Karpas-422 (cell line): ENCODE data around the gene KCNN3. TPM values are rescaled to one million over a fixed set of nuclear protein-coding genes. Genes with fewer than 3 reads are reported as not detected.

Experiments used
- DNase-seq: peaks from one replicate; pipeline ENCODE4 v3.0.0-alpha.2; 2015
- H2AFZ ChIP-seq: fragments of 200-600 bp; sonication (generic); 2 replicates; pipeline ENCODE4 v1.6.1; 2014; ENCODE audit warnings: antibody characterized with exemption, low read length, mixed read lengths
- H3K27ac ChIP-seq: fragments of 200-600 bp; sonication (generic); 2 replicates; pipeline ENCODE4 v1.5.1; 2014; ENCODE audit warnings: mild to moderate bottlenecking, low read length, moderate library complexity
- H3K27me3 ChIP-seq: fragments of 200-600 bp; sonication (generic); 2 replicates; pipeline ENCODE4 v1.6.1; 2014; ENCODE audit warnings: low read length, mixed read lengths
- H3K36me3 ChIP-seq: fragments of 200-600 bp; sonication (generic); 2 replicates; pipeline ENCODE4 v1.6.1; 2014; ENCODE audit warnings: low read length, mixed read lengths; ENCODE audit not compliant: insufficient read depth
- H3K4me1 ChIP-seq: fragments of 200-600 bp; sonication (generic); 2 replicates; pipeline ENCODE4 v1.6.1; 2014; ENCODE audit warnings: mild to moderate bottlenecking, low read length, mixed read lengths
- H3K4me2 ChIP-seq: fragments of 200-600 bp; sonication (generic); 2 replicates; pipeline ENCODE4 v1.6.1; 2014; ENCODE audit warnings: low read length, low read depth, mild to moderate bottlenecking; ENCODE audit not compliant: poor library complexity, severe bottlenecking
- H3K4me3 ChIP-seq: fragments of 200-600 bp; sonication (generic); 2 replicates; pipeline ENCODE4 v1.5.1; 2014; ENCODE audit warnings: mild to moderate bottlenecking, antibody characterized with exemption, low read length, mixed read lengths
- H3K79me2 ChIP-seq: fragments of 200-600 bp; sonication (generic); 2 replicates; pipeline ENCODE4 v1.6.1; 2014; ENCODE audit warnings: mild to moderate bottlenecking, low read length, mixed read lengths
- H3K9ac ChIP-seq: fragments of 200-600 bp; sonication (generic); 2 replicates; pipeline ENCODE4 v1.6.0; 2014; ENCODE audit warnings: low read length
- H3K9me2 ChIP-seq: fragments of 200-600 bp; sonication (generic), shearing (Covaris generic); replicated peaks from 2 replicates; pipeline ENCODE4 v1.6.0; 2014; ENCODE audit warnings: mild to moderate bottlenecking, low read length, moderate library complexity; ENCODE audit not compliant: insufficient read depth
- H3K9me3 ChIP-seq: fragments of 300-700, 200-600 bp; sonication (generic); 2 replicates; pipeline ENCODE4 v1.6.1; 2014; ENCODE audit warnings: low read length, mixed read lengths
- H4K20me1 ChIP-seq: fragments of 200-600 bp; sonication (generic); 2 replicates; pipeline ENCODE4 v1.6.1; 2014; ENCODE audit warnings: mild to moderate bottlenecking, antibody characterized with exemption, low read length, low read depth; ENCODE audit not compliant: insufficient read depth
- total RNA-seq: library from RNA; depleted of rRNA; stranded (reverse); fragments of >200 nt; shearing (Covaris generic); gene quantifications from 2 replicates; pipeline ENCODE4 v1.2.3, GENCODE V29; 2014; ENCODE audit warnings: low replicate concordance

KCNN3 gene
- total RNA-seq, 1 experiment from 2014 or later, result 68.2 TPM

DNA sequence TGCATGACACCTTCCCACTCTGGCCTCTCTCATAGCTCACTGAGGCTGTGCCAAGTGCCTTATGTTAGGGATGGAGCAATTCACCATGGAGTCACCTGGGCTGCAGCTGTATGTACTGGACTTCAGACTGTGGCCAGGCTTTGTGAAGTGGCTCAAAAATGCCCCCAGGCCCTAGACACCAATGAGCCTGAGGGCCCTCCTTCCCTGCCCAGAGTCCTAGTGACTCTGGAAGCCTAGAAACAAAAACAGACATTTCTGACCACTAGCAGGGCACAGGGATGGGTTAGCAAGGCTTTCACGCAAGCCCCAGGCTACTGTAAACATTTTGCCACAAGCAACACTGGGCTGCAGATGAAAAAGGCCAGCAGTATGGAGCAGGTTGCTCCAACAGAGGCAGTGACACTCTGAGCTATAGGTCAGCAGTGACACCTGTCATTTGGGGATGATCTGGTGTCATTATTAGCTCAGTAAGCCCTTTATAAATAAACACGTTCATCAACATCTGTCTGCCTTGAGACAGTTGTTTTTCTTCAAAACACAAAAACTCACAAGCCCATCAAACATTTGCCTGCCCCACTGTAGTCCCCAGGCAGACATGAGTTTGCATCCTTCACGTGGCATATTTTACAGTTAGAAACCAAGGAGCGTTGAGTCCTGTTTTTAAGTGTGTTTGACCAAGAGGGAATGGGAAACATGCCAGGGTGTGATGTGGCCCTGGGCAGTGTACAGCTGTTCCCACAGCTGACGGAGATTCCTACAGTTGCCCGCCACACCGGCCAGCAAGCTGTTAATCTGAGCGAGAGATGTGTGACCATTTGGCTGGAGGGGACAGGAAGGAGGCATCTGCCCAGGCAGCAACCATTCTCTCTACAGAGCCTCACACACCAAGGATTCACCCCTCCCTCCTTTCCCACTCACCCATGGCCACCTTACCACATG, 66.8 kb downstream of the KCNN3 start:
- no peaks in the 10 kb centered on the region for H4K20me1 ChIP-seq
- H3K36me3 ChIP-seq, result no peaks in the 10 kb centered on the region
- H3K27me3 ChIP-seq, result no peaks in the 10 kb centered on the region
- H3K79me2 ChIP-seq, result peaks cover 67% of the 10 kb centered on the region
- H3K27ac ChIP-seq, result no peak overlapping the region
- H3K9me2 ChIP-seq, result no peaks in the 10 kb centered on the region
- H3K4me1 ChIP-seq, result peaks cover 37% of the 10 kb centered on the region
- no peak overlapping the region for H3K4me2 ChIP-seq
- no peak overlapping the region for H2AFZ ChIP-seq
- no peak for DNase-seq
- no peaks in the 10 kb centered on the region for H3K9me3 ChIP-seq
- H3K9ac ChIP-seq, result no peak overlapping the region
- H3K4me3 ChIP-seq, result no peak overlapping the region

DNA sequence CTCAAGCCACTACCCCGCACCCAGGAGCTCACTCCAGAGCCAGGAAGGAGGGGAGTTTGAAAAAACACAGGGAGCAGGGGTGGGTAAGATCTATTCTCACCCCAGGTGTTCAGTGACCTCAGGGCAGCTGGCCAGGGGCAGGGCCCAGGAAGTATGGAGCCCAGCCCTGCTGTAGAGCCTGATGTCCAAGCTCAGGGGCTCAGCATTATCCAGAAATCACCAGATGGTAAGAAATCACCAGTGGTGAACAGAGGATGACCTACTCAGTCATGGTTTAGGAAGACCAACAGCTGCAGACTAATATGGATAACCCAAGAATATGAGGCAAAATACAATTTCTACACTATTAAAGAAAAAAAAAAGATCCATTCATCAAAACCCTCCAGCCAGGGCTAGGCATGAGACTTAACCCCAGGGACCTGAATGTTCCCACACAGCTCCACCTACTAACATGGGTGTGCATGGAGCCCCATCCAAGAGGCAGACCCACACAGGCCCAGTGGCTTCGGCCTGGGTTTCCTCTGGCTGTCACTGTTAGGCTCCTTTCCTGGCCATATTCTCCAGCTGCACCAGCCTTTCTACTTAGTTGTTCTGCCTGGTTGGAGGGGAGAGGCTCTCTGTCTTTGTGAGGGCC, 67.6 kb downstream of the KCNN3 start:
- no peak for DNase-seq
- Histone ChIP-seq H3K9me2 (no peaks in the 10 kb centered on the region), H3K9ac (no peak overlapping the region), H3K27ac (no peak overlapping the region), H3K36me3 (0 out of 2 replicates have a peak, but pooled peaks cover under 1% of the 10 kb centered on the region), H3K79me2 (peaks cover 60% of the 10 kb centered on the region), H2AFZ (no peak overlapping the region), H3K27me3 (no peaks in the 10 kb centered on the region), H4K20me1 (no peaks in the 10 kb centered on the region), H3K9me3 (no peaks in the 10 kb centered on the region), H3K4me1 (peaks cover 29% of the 10 kb centered on the region), H3K4me3 (no peak overlapping the region), H3K4me2 (no peak overlapping the region)

DNA sequence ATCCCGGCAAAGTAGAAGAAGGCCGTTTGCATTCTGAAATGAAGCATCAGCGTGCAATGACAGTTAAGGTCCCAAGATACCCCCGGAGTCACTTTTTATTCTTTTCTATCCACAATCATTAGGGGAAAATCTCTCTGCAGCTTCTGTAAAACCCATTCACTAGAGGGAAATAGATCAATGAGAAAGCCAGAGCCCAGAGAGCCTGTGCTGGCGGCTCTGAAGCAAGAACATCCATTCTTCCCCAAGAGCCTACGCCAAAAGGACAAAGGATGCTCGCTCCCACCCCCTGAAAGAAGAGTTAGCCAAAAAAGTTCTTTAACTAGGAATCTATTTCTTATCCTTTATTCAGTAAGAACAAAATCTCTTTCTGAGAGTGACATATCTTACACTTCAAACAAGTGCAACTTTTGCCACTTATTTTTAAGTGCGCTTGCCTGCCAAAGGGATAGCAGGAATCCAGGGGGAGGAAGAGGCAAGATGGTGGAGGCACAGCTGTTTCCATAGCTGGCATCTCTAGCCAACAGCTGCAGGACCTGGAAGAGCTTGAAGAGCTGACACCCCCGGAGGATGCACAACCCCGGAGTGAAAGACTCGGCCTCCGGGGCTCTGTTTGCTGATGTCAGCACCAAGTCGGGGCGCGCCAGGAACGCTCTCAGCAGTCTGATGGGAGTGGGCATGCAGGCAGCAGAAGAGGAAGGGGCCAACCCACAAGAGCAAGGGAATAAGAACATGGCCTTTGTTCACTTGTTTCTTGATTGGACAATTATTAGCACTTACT, 68.7 kb downstream of the KCNN3 start:
- Histone ChIP-seq H3K36me3 (0 out of 2 replicates have a peak, but pooled peaks cover 3% of the 10 kb centered on the region), H3K27me3 (no peaks in the 10 kb centered on the region), H3K4me3 (no peak overlapping the region), H3K4me1 (peaks cover 18% of the 10 kb centered on the region), H3K27ac (no peak overlapping the region), H4K20me1 (no peaks in the 10 kb centered on the region), H3K4me2 (no peak overlapping the region), H3K9me2 (no peaks in the 10 kb centered on the region), H2AFZ (no peak overlapping the region), H3K9me3 (no peaks in the 10 kb centered on the region), H3K79me2 (peaks cover 53% of the 10 kb centered on the region), H3K9ac (no peak overlapping the region)
- no peak for DNase-seq

DNA sequence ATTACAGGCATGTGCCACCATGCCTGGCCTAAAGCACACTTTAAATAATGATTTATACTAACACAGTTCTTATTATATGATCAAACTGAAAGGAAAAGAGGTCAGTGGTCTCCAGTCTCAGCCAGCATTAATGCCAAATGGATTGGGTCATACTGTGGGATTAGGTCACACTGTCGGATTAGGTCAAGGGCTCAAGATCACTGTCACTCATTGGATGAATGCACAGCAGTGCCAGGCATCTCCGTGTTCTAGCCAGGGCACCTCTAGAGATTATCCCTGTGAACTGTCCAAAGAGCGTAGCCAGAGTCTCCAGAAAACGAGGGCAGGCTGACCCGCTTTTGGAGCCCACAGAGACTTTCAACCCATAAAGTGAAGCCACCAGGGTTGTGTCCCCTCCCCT, 70.9 kb downstream of the KCNN3 start:
- Histone ChIP-seq H3K27ac (no peak overlapping the region), H3K4me1 (peaks cover 22% of the 10 kb centered on the region), H3K79me2 (peaks cover 47% of the 10 kb centered on the region), H3K9me2 (no peaks in the 10 kb centered on the region), H3K9me3 (no peaks in the 10 kb centered on the region), H3K27me3 (no peaks in the 10 kb centered on the region), H4K20me1 (no peaks in the 10 kb centered on the region), H3K36me3 (peaks cover 3% of the 10 kb centered on the region; the same call in 1 of the 2 replicates), H2AFZ (no peak overlapping the region), H3K9ac (no peak overlapping the region), H3K4me2 (no peak overlapping the region), H3K4me3 (no peak overlapping the region)
- DNase-seq, result no peak

DNA sequence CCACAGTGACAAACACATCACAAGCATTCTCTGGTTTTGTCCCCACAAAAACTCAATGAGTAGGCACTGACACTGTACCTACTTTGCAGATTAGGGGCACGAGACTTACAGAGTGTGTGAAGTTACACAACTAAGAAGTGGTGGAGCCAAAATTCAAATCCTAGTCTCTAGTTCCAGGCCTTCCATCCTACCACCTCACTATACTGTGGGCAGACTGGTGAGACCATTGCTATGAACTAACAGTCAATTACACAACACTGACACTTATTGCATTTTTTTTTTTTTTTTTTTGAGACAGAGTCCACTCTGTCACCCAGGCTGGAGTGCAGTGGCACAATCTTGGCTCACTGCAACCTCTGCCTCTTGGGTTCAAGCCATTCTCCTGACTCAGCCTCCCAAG, 71.4 kb downstream of the KCNN3 start:
- H3K4me1 ChIP-seq, result peaks cover 25% of the 10 kb centered on the region
- H3K9ac ChIP-seq, result no peak overlapping the region
- H3K4me2 ChIP-seq, result no peak overlapping the region
- H3K9me3 ChIP-seq, result no peaks in the 10 kb centered on the region
- H3K36me3 ChIP-seq, result peaks cover 3% of the 10 kb centered on the region; the same call in 1 of the 2 replicates
- H4K20me1 ChIP-seq, result no peaks in the 10 kb centered on the region
- no peak overlapping the region for H3K4me3 ChIP-seq
- H3K27me3 ChIP-seq, result no peaks in the 10 kb centered on the region
- no peaks in the 10 kb centered on the region for H3K9me2 ChIP-seq
- no peak overlapping the region for H3K27ac ChIP-seq
- peaks cover 47% of the 10 kb centered on the region for H3K79me2 ChIP-seq
- no peak for DNase-seq
- H2AFZ ChIP-seq, result no peak overlapping the region

DNA sequence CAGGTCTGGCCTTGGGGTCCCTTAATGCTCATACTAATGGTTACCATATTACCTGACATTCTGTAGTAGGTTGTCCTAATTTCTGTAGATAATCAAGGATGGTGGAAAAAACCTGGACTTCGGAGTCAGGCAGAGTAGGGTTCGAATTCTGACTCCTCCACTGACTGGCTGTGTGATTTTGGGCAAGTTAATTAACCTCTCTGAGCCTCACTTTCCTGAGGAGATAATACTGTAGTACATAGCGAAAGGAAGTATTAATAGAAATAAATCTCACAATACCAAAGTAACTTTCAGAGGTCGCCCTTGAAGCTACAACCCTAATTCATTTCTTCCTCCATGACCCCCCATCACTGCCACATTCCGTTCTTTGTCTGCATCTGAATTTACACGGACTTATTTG, 72.9 kb downstream of the KCNN3 start:
- DNase-seq, result no peak
- no peak overlapping the region for H3K4me2 ChIP-seq
- H3K9me2 ChIP-seq, result no peaks in the 10 kb centered on the region
- H3K27me3 ChIP-seq, result no peaks in the 10 kb centered on the region
- peaks cover 3% of the 10 kb centered on the region; the same call in 1 of the 2 replicates for H3K36me3 ChIP-seq
- peaks cover 38% of the 10 kb centered on the region for H3K4me1 ChIP-seq
- no peaks in the 10 kb centered on the region for H4K20me1 ChIP-seq
- no peak overlapping the region for H3K27ac ChIP-seq
- H3K9me3 ChIP-seq, result no peaks in the 10 kb centered on the region
- no peak overlapping the region for H3K9ac ChIP-seq
- H2AFZ ChIP-seq, result no peak overlapping the region
- H3K4me3 ChIP-seq, result no peak overlapping the region
- H3K79me2 ChIP-seq, result peaks cover 46% of the 10 kb centered on the region

DNA sequence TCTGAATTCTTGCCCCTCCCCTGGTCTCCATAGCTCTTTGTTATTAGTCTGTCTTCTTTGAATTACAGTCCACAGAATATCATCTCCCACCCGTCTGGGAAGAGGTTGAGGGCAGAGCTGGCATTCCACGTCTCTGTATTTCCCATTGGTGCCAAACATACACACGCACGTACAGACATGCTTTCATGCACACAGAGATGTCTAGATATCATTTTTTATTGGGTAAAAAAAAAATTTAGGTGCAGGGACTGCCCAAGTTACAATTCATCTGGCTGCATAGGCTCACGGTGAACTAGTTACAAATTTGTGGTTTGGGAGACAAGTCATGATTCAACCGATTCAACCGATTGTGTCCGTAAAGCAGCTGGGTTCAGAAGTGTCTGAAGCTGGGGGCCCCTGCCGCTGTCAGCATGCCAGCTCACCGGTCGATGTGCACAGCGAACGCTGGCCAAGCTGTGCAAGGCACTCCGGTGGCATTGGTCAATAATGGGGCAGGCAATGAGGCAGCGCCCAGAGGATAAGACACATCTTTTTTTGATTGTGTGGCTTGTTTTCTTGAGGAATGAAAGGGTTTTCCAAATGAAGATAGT, 73.7 kb downstream of the KCNN3 start:
- H3K4me2 ChIP-seq, result no peak overlapping the region
- H3K4me3 ChIP-seq, result no peak overlapping the region
- H3K9ac ChIP-seq, result no peak overlapping the region
- H3K27me3 ChIP-seq, result no peaks in the 10 kb centered on the region
- H3K36me3 ChIP-seq, result peaks cover 3% of the 10 kb centered on the region; the same call in 1 of the 2 replicates
- H3K27ac ChIP-seq, result no peak overlapping the region
- no peak overlapping the region for H2AFZ ChIP-seq
- no peaks in the 10 kb centered on the region for H4K20me1 ChIP-seq
- peaks cover 45% of the 10 kb centered on the region for H3K4me1 ChIP-seq
- peaks cover 48% of the 10 kb centered on the region for H3K79me2 ChIP-seq
- H3K9me2 ChIP-seq, result no peaks in the 10 kb centered on the region
- DNase-seq, result no peak
- no peaks in the 10 kb centered on the region for H3K9me3 ChIP-seq
